HG02885 (cell line): ENCODE data around the gene ZIK1.

Experiments used
- ATAC-seq: cut with Tn5 transposase; IDR thresholded peaks from one replicate; pipeline ENCODE4 v1.9.1; 2021; ENCODE audit warnings: mild to moderate bottlenecking; ENCODE audit not compliant: unreplicated experiment, poor library complexity

Gene ZIK1

GRCh38 chr19:57583521-57584416 lies at the start of gene ZIK1:
Gene ZIK1 (plus strand): TSS chr19:57584145. CDS start chr19:57584357, 212 bp downstream.
- ATAC-seq, result peak; percentile 84

GRCh38 chr19:57537953-57538547 lies 45.9 kb upstream of the ZIK1 start:
- no peak for ATAC-seq

GRCh38 chr19:57546513-57546912 lies 37.4 kb upstream of the ZIK1 start:
- ATAC-seq, result no peak

GRCh38 chr19:57552432-57552831 lies 31.5 kb upstream of the ZIK1 start:
- ATAC-seq, result no peak

GRCh38 chr19:57557659-57558058 lies 26.3 kb upstream of the ZIK1 start:
- ATAC-seq, result no peak

GRCh38 chr19:57558525-57558924 lies 25.4 kb upstream of the ZIK1 start:
- no peak for ATAC-seq

- no peak for ATAC-seq
Measured at GRCh38 chr19:57559008-57559403, 24.9 kb upstream of the ZIK1 start.

GRCh38 chr19:57559404-57560025 lies 24.4 kb upstream of the ZIK1 start, which contains the start of gene ZNF550:
Gene ZNF550 (minus strand): TSS chr19:57559863. CDS start chr19:57559682, 181 bp downstream.
- ATAC-seq, result peak; percentile 98

GRCh38 chr19:57560049-57560491 lies 23.9 kb upstream of the ZIK1 start:
- ATAC-seq, result peak; percentile 3

GRCh38 chr19:57563547-57563946 lies 20.4 kb upstream of the ZIK1 start:
- no peak for ATAC-seq

- no peak for ATAC-seq
Measured at GRCh38 chr19:57566396-57567265, 17.3 kb upstream of the ZIK1 start.

- ATAC-seq, result no peak
Measured at GRCh38 chr19:57570707-57571106, 13.2 kb upstream of the ZIK1 start.

GRCh38 chr19:57572415-57572947 lies 11.5 kb upstream of the ZIK1 start:
- ATAC-seq, result no peak

GRCh38 chr19:57576661-57577060 lies 7.3 kb upstream of the ZIK1 start:
- no peak for ATAC-seq

GRCh38 chr19:57578487-57579205 lies 5.3 kb upstream of the ZIK1 start, which contains the start of gene ZNF416:
Gene ZNF416 (minus strand): TSS chr19:57578911. CDS start chr19:57578704, 207 bp downstream.
- peak; percentile 97 for ATAC-seq

- ATAC-seq, result no peak
Measured at GRCh38 chr19:57583104-57583520, 833 bp upstream of the ZIK1 start.

GRCh38 chr19:57587529-57587928 lies 3.6 kb downstream of the ZIK1 start:
- no peak for ATAC-seq

- no peak for ATAC-seq
Measured at GRCh38 chr19:57599377-57599760, 15.4 kb downstream of the ZIK1 start.

- peak; percentile 99 for ATAC-seq
Measured at GRCh38 chr19:57599761-57600383, 15.9 kb downstream of the ZIK1 start, which contains the start of gene ZNF530. Gene ZNF530 (plus strand): TSS chr19:57599885. CDS start chr19:57604346, 4,461 bp downstream.
